GM13977 (cell line): ENCODE measurements around the gene VPS72.

Experiments used
- DNase-seq: peaks from one replicate; pipeline ENCODE4 v3.0.0; 2012; ENCODE audit warnings: low spot score
- CTCF ChIP-seq: IDR thresholded peaks from 2 replicates; pipeline ENCODE4 v1.5.1; 2012; ENCODE audit warnings: mild to moderate bottlenecking, control low read depth; ENCODE audit not compliant: insufficient read depth; ENCODE audit errors: extremely low read depth, missing control alignments
- in situ Hi-C: fragments of 300-500 bp; cut with MboI; formaldehyde crosslinking; loops from one replicate; pipeline ENCODE4 v1.12.0; 2022; ENCODE audit warnings: low sequenced_read_pairs, low pct_unique_long_range_greater_than_20kb, mixed read lengths, inconsistent platforms; ENCODE audit not compliant: unreplicated experiment

Gene VPS72

GRCh38 chr1:151158751-151159251, 31.2 kb downstream of the VPS72 start:
- in situ Hi-C loops = no loop called here
- TF ChIP-seq CTCF = no peak
- DNase-seq = no peak

- TF ChIP-seq CTCF = no peak
- in situ Hi-C loops = no loop called here
- no peak for DNase-seq
These were observed 31.7 kb downstream of the VPS72 start for GRCh38 chr1:151158326-151158725.

GRCh38 chr1:151157067-151157531, 32.9 kb downstream of the VPS72 start:
- no peak for TF ChIP-seq CTCF
- DNase-seq = no peak
- in situ Hi-C loops = no loop called here

- in situ Hi-C loops = no loop called here
- no peak for DNase-seq
- TF ChIP-seq CTCF = no peak
These were observed 33.5 kb downstream of the VPS72 start, which contains the start of gene TNFAIP8L2 for GRCh38 chr1:151156515-151156819. Gene TNFAIP8L2 (plus strand): TSS chr1:151156649. CDS start chr1:151158698, 2,049 bp downstream.

- in situ Hi-C loops = no loop called here
- no peak for DNase-seq
- no peak for TF ChIP-seq CTCF
These were observed 42.3 kb downstream of the VPS72 start for GRCh38 chr1:151147665-151148064.

- in situ Hi-C loops = no loop called here
- no peak for TF ChIP-seq CTCF
- no peak for DNase-seq
These were observed 42.9 kb downstream of the VPS72 start for GRCh38 chr1:151147132-151147503.
